Activated CD4-positive, alpha-beta T cell treated with anti-CD3 and anti-CD28 coated beads, Interleukin-2, amount 50 U/mL, for 4 hours (primary cell): ENCODE measurements around the gene MCTS1.
"Not testable (repeated sequence)": the region's sequence is repeated elsewhere in the genome, so short reads cannot be mapped to it uniquely, and the experiment has no call there.

ENCODE experiments used
- DNase-seq, 2 experiments: peaks; one replicate each; pipeline ENCODE4 v3.0.0-alpha.2; 2020

MCTS1 gene, protein sequence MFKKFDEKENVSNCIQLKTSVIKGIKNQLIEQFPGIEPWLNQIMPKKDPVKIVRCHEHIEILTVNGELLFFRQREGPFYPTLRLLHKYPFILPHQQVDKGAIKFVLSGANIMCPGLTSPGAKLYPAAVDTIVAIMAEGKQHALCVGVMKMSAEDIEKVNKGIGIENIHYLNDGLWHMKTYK

GRCh38 chrX:120603707-120604360 is at the start of gene MCTS1:
TSS of gene MCTS1 (plus strand) at chrX:120604101. CDS start at chrX:120604237, 136 bp downstream.
- peak; percentile 64 to 71 for DNase-seq

- no peak for DNase-seq
Observed at GRCh38 chrX:120556251-120556650, 47.6 kb upstream of the MCTS1 start.

DNA sequence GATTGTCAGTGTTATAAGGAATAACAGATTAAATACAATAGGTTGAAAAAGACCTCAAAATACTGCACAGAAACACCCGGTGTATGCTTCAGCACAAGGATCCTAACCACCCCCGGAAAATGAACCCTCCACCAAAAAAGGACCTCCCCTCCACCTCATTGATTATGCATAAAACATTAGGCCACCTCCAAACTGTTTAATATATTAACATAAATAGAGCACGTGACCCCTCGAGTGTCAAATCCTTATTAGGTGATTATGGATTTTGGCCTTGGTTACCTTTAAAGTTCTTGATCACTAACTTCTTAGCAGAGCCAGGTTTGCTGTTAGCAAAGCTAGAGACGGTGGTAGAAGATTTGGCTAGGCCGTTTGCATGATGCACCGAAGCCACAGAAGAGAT is 44.1 kb upstream of the MCTS1 start:
- no peak for DNase-seq

DNA sequence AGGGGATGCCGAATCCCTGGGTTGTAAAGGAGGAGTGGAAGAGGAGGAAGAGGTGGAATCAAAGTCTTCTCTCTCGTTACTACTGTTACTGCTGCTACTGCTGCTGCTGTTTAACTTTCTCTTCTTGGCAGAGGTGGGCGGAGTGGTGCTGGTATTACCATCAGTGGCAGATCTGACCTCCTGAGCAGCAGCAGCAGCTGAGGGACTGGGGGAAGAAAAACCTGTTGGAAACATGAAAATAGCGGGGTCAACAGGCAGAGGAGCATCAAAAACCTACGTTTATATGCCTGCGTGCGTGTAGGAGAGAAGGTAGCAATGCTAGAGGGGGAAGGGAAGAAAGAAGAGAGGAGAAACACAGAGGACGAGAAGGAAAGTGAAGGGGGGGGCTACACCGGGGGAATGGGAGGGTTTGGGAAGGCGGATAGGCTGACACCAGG is 43.5 kb upstream of the MCTS1 start:
- peak; percentile 16 for DNase-seq

DNA sequence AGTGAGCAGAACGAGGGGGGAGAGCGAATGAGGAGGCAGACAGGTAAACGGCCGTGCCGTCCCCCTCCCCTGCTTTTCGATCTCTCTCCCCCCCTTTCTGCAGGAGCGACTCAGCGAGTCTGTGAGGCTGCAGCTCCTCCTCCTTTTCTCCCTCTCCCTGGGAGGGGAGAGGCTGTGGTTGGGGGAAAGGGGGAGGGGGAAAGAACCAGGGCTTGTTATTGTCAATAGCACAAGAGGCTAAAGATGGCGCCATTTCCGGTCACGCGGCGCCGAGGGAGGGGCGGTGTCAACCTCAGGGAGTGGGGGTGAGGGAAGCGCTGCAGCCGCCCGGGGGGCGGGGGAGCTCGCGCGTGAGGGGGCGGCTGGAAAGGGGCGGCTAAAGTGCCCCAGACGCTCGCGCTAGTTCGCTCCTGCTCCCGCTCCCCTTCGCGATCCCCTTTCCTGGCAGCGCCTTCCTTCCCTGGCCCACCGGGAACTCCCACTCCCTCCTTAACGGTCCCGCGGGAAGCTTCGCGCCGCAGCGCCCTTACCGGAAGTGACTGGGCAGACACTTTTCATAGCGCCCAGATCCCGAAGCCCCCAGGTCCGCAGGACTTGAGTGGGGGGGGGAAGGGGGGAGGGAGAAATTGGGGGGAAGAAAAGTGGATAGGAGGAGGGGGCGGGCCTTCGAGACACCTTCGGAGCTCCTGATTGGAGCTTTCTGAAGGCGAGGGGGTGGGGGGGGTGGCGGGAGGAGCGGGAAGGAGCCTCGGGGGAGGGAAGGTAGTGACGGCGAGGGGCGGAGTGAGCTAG is 42.9 kb upstream of the MCTS1 start, which contains the start of gene CUL4B:
CUL4B (minus strand) TSS at position 121 of the 792 bp plus-strand sequence. CDS start 324 bp downstream, outside the sequence.
- DNase-seq: peak; percentile 89

GRCh38 chrX:120561634-120562568 is 42.0 kb upstream of the MCTS1 start:
- DNase-seq: no peak

GRCh38 chrX:120562569-120562926 is 41.4 kb upstream of the MCTS1 start:
- no peak for DNase-seq

GRCh38 chrX:120564925-120565324 is 39.0 kb upstream of the MCTS1 start:
- DNase-seq: no peak

GRCh38 chrX:120566817-120567216 is 37.1 kb upstream of the MCTS1 start:
- no peak for DNase-seq

DNA sequence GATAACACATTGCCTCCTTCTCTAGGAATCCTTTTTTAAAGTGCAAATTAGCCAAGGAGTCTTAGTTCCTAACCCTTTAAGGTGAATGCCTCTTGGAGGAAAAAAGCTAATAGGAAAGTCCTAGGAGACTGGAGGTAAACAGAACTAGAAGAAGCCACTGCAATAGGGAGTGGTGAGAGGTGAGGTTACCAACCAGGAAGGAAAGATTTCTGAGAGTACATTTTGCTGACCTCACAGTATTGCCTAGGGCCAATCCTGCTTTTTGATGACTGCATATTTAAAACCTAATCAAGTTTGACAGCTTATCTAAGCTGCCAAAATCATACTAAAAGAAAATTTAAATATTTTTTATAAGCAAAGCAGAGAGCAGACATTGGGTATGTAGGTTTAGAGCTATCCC is 35.9 kb upstream of the MCTS1 start:
- no peak for DNase-seq

- no peak for DNase-seq
Observed at GRCh38 chrX:120568609-120569008, 35.3 kb upstream of the MCTS1 start.

DNA sequence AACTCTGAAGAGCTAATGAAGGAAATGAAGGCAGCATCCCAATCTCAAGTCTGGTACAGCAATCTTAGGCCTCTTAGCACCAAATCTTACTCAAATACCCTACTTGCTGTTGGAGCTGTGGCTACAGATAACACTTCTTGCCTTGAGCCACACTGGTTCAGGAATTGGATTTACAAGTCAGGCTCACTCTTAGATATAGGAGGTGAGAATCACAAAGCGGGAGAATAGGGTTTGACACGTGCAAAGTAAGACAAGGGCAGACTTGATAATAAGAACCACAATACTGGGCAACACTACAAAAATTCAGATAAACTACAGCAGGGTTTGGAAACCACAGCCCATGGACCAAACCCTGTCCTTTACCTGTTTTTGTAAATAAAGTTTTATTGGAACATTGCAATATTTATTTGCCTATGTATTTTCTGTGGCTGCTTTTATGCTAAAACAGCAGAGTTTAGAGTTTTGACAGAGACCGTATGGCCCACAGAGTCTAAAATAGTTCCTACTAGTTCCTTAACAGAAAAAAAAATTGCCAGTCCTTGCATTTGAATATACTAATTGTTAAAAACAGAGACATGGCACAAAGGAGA is 33.8 kb upstream of the MCTS1 start:
- DNase-seq: no peak

GRCh38 chrX:120573806-120574205 is 30.1 kb upstream of the MCTS1 start:
- not testable (repeated sequence) for DNase-seq

DNA sequence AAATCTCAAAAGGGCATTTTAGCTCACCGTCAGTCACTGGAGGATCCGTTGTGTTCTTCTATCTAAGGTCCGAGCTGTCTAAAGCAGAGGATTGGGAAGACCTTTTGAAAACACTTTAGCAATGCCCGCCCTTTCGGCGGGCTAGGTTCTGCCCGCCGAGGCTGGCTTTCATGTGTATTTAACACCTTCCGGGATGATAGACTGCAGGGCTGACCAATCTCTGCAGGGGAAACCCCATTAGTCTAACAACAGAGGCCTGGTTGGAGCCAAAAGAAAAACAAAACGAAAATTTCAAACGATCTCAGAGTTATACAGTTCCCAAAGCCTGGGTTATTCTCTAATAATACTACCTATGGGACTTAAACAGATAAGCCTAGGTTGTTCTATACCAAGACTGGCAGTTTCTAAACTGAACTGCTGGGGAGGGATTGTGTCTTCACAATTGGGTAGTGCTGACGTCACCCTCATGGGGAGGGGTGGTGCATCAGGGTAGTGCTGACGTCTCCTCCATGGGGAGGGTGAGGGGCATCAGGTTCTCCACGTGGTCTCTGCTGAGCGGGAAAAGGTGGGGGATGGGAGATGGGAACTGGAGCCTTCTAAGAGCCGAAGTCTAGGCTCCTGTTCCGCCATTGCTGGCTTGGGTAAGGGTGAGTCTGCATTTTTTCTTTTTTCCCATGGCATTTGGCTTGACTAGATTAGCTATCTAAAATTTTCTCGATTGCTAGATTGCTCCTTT is 28.4 kb upstream of the MCTS1 start:
- no peak for DNase-seq

DNA sequence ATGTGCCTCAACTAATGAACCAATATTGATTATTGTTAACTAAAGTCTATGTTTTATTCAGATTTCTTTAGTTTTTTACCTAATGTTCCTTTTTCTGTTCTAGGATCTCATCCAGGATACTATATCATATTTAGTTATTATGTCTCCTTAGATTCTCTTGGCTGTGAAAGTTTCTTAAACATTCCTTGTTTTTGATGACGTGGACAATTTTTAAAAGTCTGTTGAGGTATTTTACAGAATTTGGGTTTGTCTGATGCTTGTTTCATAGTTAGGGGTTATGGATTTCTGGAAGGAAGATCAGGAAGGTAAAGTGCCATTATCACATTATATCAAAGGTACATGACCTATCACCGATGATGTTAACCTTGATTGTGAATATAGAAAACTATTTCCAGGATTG is 18.2 kb upstream of the MCTS1 start:
- DNase-seq: no peak

GRCh38 chrX:120604361-120604782 is 471 bp downstream of the MCTS1 start:
- peak in 1 of 2 experiments; percentile 1 for DNase-seq

DNA sequence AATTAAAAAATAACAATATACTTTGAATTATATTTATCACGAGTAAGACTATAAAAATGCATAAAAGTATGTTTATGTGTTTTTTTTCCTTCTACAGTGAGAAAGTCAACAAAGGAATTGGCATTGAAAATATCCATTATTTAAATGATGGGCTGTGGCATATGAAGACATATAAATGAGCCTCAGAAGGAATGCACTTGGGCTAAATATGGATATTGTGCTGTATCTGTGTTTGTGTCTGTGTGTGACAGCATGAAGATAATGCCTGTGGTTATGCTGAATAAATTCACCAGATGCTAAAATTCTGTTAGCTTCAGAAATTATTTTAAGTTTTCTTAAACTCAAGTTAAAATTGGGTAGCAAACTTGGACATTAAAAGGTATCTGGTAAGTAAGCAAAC is 8.2 kb downstream of the MCTS1 start:
- DNase-seq: no peak

GRCh38 chrX:120614816-120615215 is 10.9 kb downstream of the MCTS1 start:
- DNase-seq: no peak

DNA sequence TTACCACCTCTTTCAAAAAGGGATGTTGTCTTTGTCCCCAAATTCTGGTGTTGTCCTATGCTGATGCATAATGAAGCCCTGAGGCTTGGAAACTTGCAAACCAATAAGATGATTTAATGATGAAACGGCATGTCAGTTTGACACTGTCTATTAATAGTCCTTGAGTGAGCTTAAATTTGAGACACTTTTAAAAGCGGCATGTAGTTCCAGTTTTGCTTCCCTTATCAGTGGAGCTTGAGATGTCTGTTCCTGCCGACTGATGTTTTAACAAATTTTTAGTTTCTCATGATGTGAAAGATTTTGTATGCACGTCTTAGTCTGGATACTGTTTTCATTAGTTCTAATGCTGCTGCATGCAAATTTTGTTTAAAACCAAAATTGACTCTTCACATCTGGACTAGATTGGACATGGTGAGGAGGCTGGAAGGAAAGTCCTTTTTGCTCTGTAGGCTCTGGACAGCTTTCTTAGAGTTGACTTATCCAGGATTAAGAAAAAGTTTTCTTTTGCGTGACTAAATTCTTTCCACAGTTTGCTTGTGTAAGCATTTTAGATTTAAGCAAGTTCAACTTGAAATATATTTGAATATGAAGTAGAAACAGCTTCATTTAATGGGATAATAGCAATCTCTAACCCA is 14.2 kb downstream of the MCTS1 start:
- no peak for DNase-seq

GRCh38 chrX:120625371-120625770 is 21.5 kb downstream of the MCTS1 start:
- DNase-seq: no peak
